Neural cell (in vitro differentiated cells): ENCODE data around the gene GSDMA. TPM values are rescaled to one million over a fixed set of nuclear protein-coding genes. Genes with fewer than 3 reads are reported as not detected.
"Not testable (repeated sequence)": the region's sequence is repeated elsewhere in the genome, so short reads cannot be mapped to it uniquely, and the experiment has no call there.

ENCODE experiments used
- H2AFZ ChIP-seq: fragments of 200-600, 300-800 bp; sonication (generic), shearing (Covaris generic); 2 replicates; pipeline ENCODE4 v1.6.0; 2014; ENCODE audit warnings: low read depth, mild to moderate bottlenecking, antibody characterized with exemption, low read length, moderate library complexity
- H3F3A ChIP-seq: fragments of 200-600 bp; shearing (Covaris generic); 2 replicates; pipeline ENCODE4 v1.6.1; 2016; ENCODE audit warnings: mild to moderate bottlenecking, moderate library complexity, mixed read lengths, antibody characterized with exemption, low read length; ENCODE audit not compliant: insufficient read depth, poor library complexity, severe bottlenecking
- H3K27ac ChIP-seq: fragments of 200-600, 300-800 bp; sonication (generic), shearing (Covaris generic); 2 replicates; pipeline ENCODE4 v1.5.1; 2014; ENCODE audit warnings: mild to moderate bottlenecking, low read length, moderate library complexity
- H3K27me3 ChIP-seq: fragments of 300-800, 200-600 bp; sonication (generic), shearing (Covaris generic); 2 replicates; pipeline ENCODE4 v1.6.0; 2014; ENCODE audit warnings: mild to moderate bottlenecking, low read depth, low read length, moderate library complexity; ENCODE audit not compliant: insufficient read depth
- H3K36me3 ChIP-seq: fragments of 300-800, 200-600 bp; sonication (generic), shearing (Covaris generic); 2 replicates; pipeline ENCODE4 v1.5.1; 2014; ENCODE audit warnings: mild to moderate bottlenecking, antibody characterized with exemption, low read length, moderate library complexity; ENCODE audit not compliant: insufficient read depth
- H3K4me2 ChIP-seq: fragments of 300-800, 200-600 bp; sonication (generic), shearing (Covaris generic); 2 replicates; pipeline ENCODE4 v1.6.0; 2014; ENCODE audit warnings: mild to moderate bottlenecking, low read length
- H3K4me3 ChIP-seq: fragments of 300-800, 200-600 bp; sonication (generic), shearing (Covaris generic); 2 replicates; pipeline ENCODE4 v1.5.1; 2014; ENCODE audit warnings: mild to moderate bottlenecking, low read length, moderate library complexity
- H3K79me2 ChIP-seq: fragments of 200-600 bp; shearing (Covaris generic); replicated peaks from 2 replicates; pipeline ENCODE4 v1.6.0; 2014; ENCODE audit warnings: mild to moderate bottlenecking, low read length, moderate library complexity; ENCODE audit not compliant: insufficient read depth
- H3K9ac ChIP-seq: fragments of 300-800, 200-600 bp; sonication (generic), shearing (Covaris generic); 2 replicates; pipeline ENCODE4 v1.6.1; 2016; ENCODE audit warnings: mild to moderate bottlenecking, low read length, mixed read lengths
- H3K9me2 ChIP-seq: fragments of 200-600 bp; shearing (Covaris generic); 2 replicates; pipeline ENCODE4 v1.6.1; 2016; ENCODE audit warnings: mild to moderate bottlenecking, low read length, mixed read lengths; ENCODE audit not compliant: insufficient read depth
- H3K9me3 ChIP-seq: fragments of 200-600, 300-800 bp; sonication (generic), shearing (Covaris generic); 2 replicates; pipeline ENCODE4 v1.6.1; 2016; ENCODE audit warnings: mild to moderate bottlenecking, mixed run types, low read length, moderate library complexity, mixed read lengths
- H4K20me1 ChIP-seq: fragments of 200-600 bp; shearing (Covaris generic); 2 replicates; pipeline ENCODE4 v1.6.1; 2016; ENCODE audit warnings: mild to moderate bottlenecking, mixed run types; ENCODE audit not compliant: insufficient read depth
- EP300 ChIP-seq: fragments of 450-650 bp; conservative IDR thresholded peaks from 2 replicates; pipeline ENCODE4 v1.6.1; 2014; ENCODE audit warnings: antibody characterized with exemption, mild to moderate bottlenecking, moderate library complexity; ENCODE audit not compliant: poor library complexity, severe bottlenecking
- EZH2 ChIP-seq: fragments of 200-600, 300-800 bp; shearing (Covaris generic), sonication (generic); IDR thresholded peaks from 2 replicates; pipeline ENCODE4 v1.6.1; 2014; ENCODE audit warnings: antibody characterized with exemption, low read length, borderline replicate concordance, mild to moderate bottlenecking; ENCODE audit not compliant: insufficient read depth, poor library complexity, severe bottlenecking
- MXI1 ChIP-seq: fragments of 450-650 bp; conservative IDR thresholded peaks from 2 replicates; pipeline ENCODE4 v1.6.1; 2014; ENCODE audit warnings: antibody characterized with exemption, mild to moderate bottlenecking; ENCODE audit not compliant: poor library complexity, severe bottlenecking
- POLR2AphosphoS5 ChIP-seq: IDR thresholded peaks from 2 replicates; pipeline ENCODE4 v1.6.1; 2012
- RAD21 ChIP-seq: fragments of 450-650 bp; conservative IDR thresholded peaks from 2 replicates; pipeline ENCODE4 v1.6.1; 2014; ENCODE audit warnings: antibody characterized with exemption, mild to moderate bottlenecking, moderate library complexity
- SMC3 ChIP-seq: fragments of 450-650 bp; conservative IDR thresholded peaks from 2 replicates; pipeline ENCODE4 v1.6.1; 2014; ENCODE audit warnings: antibody characterized with exemption, mild to moderate bottlenecking, moderate library complexity; ENCODE audit not compliant: poor library complexity
- TAF1 ChIP-seq: IDR thresholded peaks from 2 replicates; pipeline ENCODE4 v1.6.1; 2012; ENCODE audit warnings: low read depth
- polyA plus RNA-seq: library from polyadenylated mRNA; depleted of rRNA; stranded (reverse); fragments of >200 nt; gene quantifications from 2 replicates; pipeline ENCODE4 v1.2.3, GENCODE V29; 2014
- TF ChIP-seq, protein P1 (sequence below): fragments of 450-650 bp; IDR thresholded peaks from 2 replicates; pipeline ENCODE4 v1.5.1; 2014; ENCODE audit warnings: antibody characterized with exemption, mild to moderate bottlenecking, moderate library complexity; ENCODE audit not compliant: poor library complexity, severe bottlenecking
- TF ChIP-seq, protein P2 (sequence below): IDR thresholded peaks from 2 replicates; pipeline ENCODE4 v1.6.1; 2012; ENCODE audit warnings: borderline replicate concordance

The GSDMA gene
- polyA plus RNA-seq, 1 donor from 2014 or later = not detected

DNA sequence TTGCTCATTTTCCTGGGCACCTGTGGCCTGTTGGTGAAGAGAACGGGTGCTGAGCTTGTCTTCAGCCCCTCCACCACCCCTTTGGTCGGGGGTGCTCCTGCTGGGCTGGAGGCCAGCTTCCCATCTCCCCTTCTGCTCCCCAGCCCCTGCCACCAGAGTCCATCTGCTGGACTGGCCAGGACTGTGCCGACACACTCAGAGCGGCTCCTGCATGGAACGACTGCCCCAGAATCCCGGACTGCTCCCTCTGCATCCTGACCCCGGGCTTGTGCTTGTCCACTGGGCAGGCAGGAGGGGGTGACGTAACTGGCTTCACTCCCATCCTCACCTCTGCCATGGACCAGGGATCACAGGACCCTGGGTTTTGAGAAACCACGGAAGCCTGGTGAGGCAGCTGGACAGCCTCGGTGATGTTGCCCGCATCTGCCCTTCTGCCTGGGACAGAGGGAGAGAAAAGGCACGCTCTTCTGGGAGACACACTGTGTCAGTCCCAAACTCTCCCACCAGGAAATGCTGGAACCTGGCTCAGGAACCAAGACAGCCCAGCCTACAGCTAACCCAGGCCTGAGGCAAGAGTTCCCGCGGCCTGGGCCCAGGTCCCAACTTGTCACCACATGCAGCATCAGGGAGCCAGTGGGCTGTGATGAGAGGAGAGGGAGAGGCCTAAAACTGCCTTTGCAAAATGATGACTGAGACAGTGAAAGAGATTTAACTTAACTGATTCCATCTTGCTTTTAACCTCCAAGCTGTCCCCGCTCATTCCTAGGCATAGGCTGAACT is 16.1 kb upstream of the GSDMA start:
- Histone ChIP-seq H3K9ac (no peak overlapping the region), H3K9me3 (no peaks in the 10 kb centered on the region), H3K79me2 (no peaks in the 10 kb centered on the region), H3K27ac (no peak overlapping the region), H3K27me3 (no peaks in the 10 kb centered on the region), H3F3A (no peaks in the 10 kb centered on the region), H2AFZ (no peak overlapping the region), H3K36me3 (no peaks in the 10 kb centered on the region), H3K4me2 (no peak overlapping the region), H4K20me1 (no peaks in the 10 kb centered on the region), H3K9me2 (no peaks in the 10 kb centered on the region), H3K4me3 (no peak overlapping the region)
- TF ChIP-seq SMC3 (no peak), EZH2 (no peak), EP300 (no peak), MXI1 (no peak), RAD21 (no peak), TAF1 (no peak), POLR2AphosphoS5 (no peak)
- TF ChIP-seq, protein P1, sequence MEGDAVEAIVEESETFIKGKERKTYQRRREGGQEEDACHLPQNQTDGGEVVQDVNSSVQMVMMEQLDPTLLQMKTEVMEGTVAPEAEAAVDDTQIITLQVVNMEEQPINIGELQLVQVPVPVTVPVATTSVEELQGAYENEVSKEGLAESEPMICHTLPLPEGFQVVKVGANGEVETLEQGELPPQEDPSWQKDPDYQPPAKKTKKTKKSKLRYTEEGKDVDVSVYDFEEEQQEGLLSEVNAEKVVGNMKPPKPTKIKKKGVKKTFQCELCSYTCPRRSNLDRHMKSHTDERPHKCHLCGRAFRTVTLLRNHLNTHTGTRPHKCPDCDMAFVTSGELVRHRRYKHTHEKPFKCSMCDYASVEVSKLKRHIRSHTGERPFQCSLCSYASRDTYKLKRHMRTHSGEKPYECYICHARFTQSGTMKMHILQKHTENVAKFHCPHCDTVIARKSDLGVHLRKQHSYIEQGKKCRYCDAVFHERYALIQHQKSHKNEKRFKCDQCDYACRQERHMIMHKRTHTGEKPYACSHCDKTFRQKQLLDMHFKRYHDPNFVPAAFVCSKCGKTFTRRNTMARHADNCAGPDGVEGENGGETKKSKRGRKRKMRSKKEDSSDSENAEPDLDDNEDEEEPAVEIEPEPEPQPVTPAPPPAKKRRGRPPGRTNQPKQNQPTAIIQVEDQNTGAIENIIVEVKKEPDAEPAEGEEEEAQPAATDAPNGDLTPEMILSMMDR = no peak
- TF ChIP-seq, protein P2, sequence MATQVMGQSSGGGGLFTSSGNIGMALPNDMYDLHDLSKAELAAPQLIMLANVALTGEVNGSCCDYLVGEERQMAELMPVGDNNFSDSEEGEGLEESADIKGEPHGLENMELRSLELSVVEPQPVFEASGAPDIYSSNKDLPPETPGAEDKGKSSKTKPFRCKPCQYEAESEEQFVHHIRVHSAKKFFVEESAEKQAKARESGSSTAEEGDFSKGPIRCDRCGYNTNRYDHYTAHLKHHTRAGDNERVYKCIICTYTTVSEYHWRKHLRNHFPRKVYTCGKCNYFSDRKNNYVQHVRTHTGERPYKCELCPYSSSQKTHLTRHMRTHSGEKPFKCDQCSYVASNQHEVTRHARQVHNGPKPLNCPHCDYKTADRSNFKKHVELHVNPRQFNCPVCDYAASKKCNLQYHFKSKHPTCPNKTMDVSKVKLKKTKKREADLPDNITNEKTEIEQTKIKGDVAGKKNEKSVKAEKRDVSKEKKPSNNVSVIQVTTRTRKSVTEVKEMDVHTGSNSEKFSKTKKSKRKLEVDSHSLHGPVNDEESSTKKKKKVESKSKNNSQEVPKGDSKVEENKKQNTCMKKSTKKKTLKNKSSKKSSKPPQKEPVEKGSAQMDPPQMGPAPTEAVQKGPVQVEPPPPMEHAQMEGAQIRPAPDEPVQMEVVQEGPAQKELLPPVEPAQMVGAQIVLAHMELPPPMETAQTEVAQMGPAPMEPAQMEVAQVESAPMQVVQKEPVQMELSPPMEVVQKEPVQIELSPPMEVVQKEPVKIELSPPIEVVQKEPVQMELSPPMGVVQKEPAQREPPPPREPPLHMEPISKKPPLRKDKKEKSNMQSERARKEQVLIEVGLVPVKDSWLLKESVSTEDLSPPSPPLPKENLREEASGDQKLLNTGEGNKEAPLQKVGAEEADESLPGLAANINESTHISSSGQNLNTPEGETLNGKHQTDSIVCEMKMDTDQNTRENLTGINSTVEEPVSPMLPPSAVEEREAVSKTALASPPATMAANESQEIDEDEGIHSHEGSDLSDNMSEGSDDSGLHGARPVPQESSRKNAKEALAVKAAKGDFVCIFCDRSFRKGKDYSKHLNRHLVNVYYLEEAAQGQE = no peak

DNA sequence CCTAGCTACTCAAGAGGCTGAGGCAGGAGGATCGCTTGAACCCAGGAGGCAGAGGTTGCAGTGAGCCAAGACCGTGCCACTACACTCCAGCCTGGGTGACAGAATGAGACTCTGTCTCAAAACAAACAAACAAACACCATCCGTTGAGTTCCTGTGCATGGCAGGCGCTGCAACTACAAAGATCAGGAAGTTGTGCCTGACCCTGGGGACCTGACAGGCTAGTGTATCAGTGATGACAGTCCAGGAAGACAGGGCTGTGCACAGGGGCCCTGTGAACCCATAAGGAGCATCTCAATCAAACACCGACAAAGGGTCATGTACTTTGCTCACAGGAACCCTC is 14.3 kb upstream of the GSDMA start:
- not testable (repeated sequence) for H2AFZ ChIP-seq, H3K9me3 ChIP-seq, H3F3A ChIP-seq, H3K9ac ChIP-seq, H3K9me2 ChIP-seq, H3K36me3 ChIP-seq, H3K4me3 ChIP-seq, H3K4me2 ChIP-seq, H4K20me1 ChIP-seq, H3K27me3 ChIP-seq, H3K27ac ChIP-seq, H3K79me2 ChIP-seq

DNA sequence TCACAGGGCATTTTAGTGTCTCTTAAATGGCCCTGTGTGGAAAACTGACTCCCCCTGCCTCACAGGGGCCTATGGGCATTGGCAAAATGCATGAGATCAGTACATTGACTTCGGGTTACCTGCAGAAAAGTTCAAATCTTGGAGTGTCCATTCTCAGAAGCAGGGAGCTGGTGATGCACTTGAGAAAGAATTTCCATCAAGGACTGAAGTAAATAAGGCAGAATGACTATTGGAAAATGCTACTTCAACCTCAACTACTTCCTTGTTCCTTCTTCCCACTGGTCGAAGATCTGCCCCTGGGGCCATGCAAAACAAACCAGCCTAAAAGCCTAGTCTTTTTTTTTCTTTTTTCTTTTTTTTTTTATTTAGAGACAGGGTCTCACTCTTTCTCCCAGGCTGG is 13.8 kb upstream of the GSDMA start:
- Histone ChIP-seq H3K79me2 (no peaks in the 10 kb centered on the region), H3K4me2 (no peak overlapping the region), H3K36me3 (no peaks in the 10 kb centered on the region), H2AFZ (no peak overlapping the region), H3K27ac (no peak overlapping the region), H3K9me3 (no peaks in the 10 kb centered on the region), H4K20me1 (no peaks in the 10 kb centered on the region), H3K27me3 (no peaks in the 10 kb centered on the region), H3K4me3 (no peak overlapping the region), H3K9ac (no peak overlapping the region), H3F3A (no peaks in the 10 kb centered on the region), H3K9me2 (no peaks in the 10 kb centered on the region)
- TF ChIP-seq EZH2 (no peak), SMC3 (no peak), RAD21 (no peak), POLR2AphosphoS5 (no peak), EP300 (no peak), TAF1 (no peak), MXI1 (no peak)
- TF ChIP-seq, protein P1 = no peak
- TF ChIP-seq, protein P2 = no peak
